Ishikawa (cell line): ENCODE data around the gene TUBA1B.

ENCODE experiments used
- CREB1 ChIP-seq: IDR thresholded peaks from 2 replicates; pipeline ENCODE4 v1.6.1; 2012; ENCODE audit warnings: low read depth
- EP300 ChIP-seq: IDR thresholded peaks from 2 replicates; pipeline ENCODE4 v1.6.1; 2012; ENCODE audit warnings: borderline replicate concordance
- RAD21 ChIP-seq: IDR thresholded peaks from 2 replicates; pipeline ENCODE4 v1.6.1; 2012; ENCODE audit warnings: low read depth
- ZBTB7A ChIP-seq: IDR thresholded peaks from 2 replicates; pipeline ENCODE4 v1.6.1; 2012; ENCODE audit warnings: low read depth

- TF ChIP-seq ZBTB7A = no peak
- TF ChIP-seq EP300 = no peak
- no peak for TF ChIP-seq RAD21
- no peak for TF ChIP-seq CREB1
Measured at GRCh38 chr12:49138999-49139398, 7.8 kb upstream of the TUBA1B start.
